H1 (cell line): Measurements from ENCODE around the gene UPF1. TPM values are rescaled to one million over a fixed set of nuclear protein-coding genes. Genes with fewer than 3 reads are reported as not detected.

Experiments
- ASH2L ChIP-seq: fragments of 200-600, 300-600 bp; sonication (generic); IDR thresholded peaks from one replicate; pipeline ENCODE4 v1.7.1; 2017; ENCODE audit warnings: low read length
- BRCA1 ChIP-seq: IDR thresholded peaks from 2 replicates; pipeline ENCODE4 v1.6.1; 2012; ENCODE audit warnings: low read depth, low read length, improper control_type of control experiment
- CHD1 ChIP-seq: IDR thresholded peaks from 2 replicates; pipeline ENCODE4 v1.6.1; 2012; ENCODE audit warnings: low read depth, low read length, improper control_type of control experiment
- GABPA ChIP-seq: IDR thresholded peaks from 2 replicates; pipeline ENCODE4 v1.6.1; 2011; ENCODE audit warnings: mild to moderate bottlenecking, low read length, moderate library complexity, borderline replicate concordance; ENCODE audit not compliant: insufficient read depth
- PHF8 ChIP-seq: fragments of 200-600 bp; sonication (generic); conservative IDR thresholded peaks from 2 replicates; pipeline ENCODE4 v1.7.1; 2012; ENCODE audit warnings: low read depth, mild to moderate bottlenecking, inconsistent platforms, low read length, moderate library complexity
- POLR2AphosphoS5 ChIP-seq: IDR thresholded peaks from 2 replicates; pipeline ENCODE4 v1.6.1; 2011; ENCODE audit warnings: low read depth, low read length
- RNF2 ChIP-seq: fragments of 200-900, 300-1000 bp; sonication (generic); IDR thresholded peaks from 2 replicates; pipeline ENCODE4 v1.7.1; 2016; ENCODE audit warnings: borderline replicate concordance, low read depth, mild to moderate bottlenecking, antibody characterized with exemption, low read length; ENCODE audit not compliant: poor library complexity, severe bottlenecking; ENCODE audit errors: missing control alignments
- SUZ12 ChIP-seq: fragments of 200-600 bp; sonication (generic); IDR thresholded peaks from 2 replicates; pipeline ENCODE4 v1.6.1; 2012; ENCODE audit warnings: mild to moderate bottlenecking, inconsistent platforms, low read length, moderate library complexity, mixed read lengths
- TAF1 ChIP-seq: IDR thresholded peaks from 2 replicates; pipeline ENCODE4 v1.6.1; 2011; ENCODE audit warnings: mild to moderate bottlenecking, low read depth, low read length
- TAF7 ChIP-seq: optimal IDR thresholded peaks from 2 replicates; pipeline ENCODE3; 2011; ENCODE audit warnings: low read depth, mild to moderate bottlenecking, inconsistent platforms, low read length, moderate library complexity, borderline replicate concordance
- TBP ChIP-seq: IDR thresholded peaks from 2 replicates; pipeline ENCODE4 v1.6.1; 2011; ENCODE audit warnings: low read depth, low read length, improper control_type of control experiment
- polyA plus RNA-seq, 7 experiments: library from polyadenylated mRNA; depleted of rRNA in 3 of 7; stranded (reverse) in 5 of 7; unstranded in 2 of 7; fragments of >200 nt in 5 of 7; fragments of 200-250 nt in 2 of 7; gene quantifications; 1 replicate in 5 of 7; 2 replicates in 1 of 7; 4 replicates in 1 of 7; pipeline versions ENCODE4 v1.2.1 to v1.2.3, GENCODE V29; 2011 to 2013; ENCODE audit warnings: missing spikeins in 2 of 7, mixed read lengths in 2 of 7
- total RNA-seq: library from RNA; stranded (reverse); fragmentation: NEBNext Ultra II Directional; extraction: Animal tissue kit (Norgen Biotek cat#: 25700); gene quantifications from 2 replicates; pipeline ENCODE4 v1.2.1, GENCODE V29; 2021
- TF ChIP-seq, protein P1 (sequence below): fragments of 300-600 bp; sonication (generic); IDR thresholded peaks from 2 replicates; pipeline ENCODE4 v1.7.1; 2012; ENCODE audit warnings: low read length, moderate library complexity, mild to moderate bottlenecking, inconsistent platforms; ENCODE audit not compliant: insufficient replicate concordance

Gene UPF1
- total and polyA plus RNA-seq, 2 of the 8 experiments (the other 6 are each of a cell fraction or from before 2014, with no cell fraction given): 46.4 to 62.0 TPM

GRCh38 chr19:18881491-18881890 lies 49.7 kb downstream of the UPF1 start (continued):
- TF ChIP-seq, protein P1, sequence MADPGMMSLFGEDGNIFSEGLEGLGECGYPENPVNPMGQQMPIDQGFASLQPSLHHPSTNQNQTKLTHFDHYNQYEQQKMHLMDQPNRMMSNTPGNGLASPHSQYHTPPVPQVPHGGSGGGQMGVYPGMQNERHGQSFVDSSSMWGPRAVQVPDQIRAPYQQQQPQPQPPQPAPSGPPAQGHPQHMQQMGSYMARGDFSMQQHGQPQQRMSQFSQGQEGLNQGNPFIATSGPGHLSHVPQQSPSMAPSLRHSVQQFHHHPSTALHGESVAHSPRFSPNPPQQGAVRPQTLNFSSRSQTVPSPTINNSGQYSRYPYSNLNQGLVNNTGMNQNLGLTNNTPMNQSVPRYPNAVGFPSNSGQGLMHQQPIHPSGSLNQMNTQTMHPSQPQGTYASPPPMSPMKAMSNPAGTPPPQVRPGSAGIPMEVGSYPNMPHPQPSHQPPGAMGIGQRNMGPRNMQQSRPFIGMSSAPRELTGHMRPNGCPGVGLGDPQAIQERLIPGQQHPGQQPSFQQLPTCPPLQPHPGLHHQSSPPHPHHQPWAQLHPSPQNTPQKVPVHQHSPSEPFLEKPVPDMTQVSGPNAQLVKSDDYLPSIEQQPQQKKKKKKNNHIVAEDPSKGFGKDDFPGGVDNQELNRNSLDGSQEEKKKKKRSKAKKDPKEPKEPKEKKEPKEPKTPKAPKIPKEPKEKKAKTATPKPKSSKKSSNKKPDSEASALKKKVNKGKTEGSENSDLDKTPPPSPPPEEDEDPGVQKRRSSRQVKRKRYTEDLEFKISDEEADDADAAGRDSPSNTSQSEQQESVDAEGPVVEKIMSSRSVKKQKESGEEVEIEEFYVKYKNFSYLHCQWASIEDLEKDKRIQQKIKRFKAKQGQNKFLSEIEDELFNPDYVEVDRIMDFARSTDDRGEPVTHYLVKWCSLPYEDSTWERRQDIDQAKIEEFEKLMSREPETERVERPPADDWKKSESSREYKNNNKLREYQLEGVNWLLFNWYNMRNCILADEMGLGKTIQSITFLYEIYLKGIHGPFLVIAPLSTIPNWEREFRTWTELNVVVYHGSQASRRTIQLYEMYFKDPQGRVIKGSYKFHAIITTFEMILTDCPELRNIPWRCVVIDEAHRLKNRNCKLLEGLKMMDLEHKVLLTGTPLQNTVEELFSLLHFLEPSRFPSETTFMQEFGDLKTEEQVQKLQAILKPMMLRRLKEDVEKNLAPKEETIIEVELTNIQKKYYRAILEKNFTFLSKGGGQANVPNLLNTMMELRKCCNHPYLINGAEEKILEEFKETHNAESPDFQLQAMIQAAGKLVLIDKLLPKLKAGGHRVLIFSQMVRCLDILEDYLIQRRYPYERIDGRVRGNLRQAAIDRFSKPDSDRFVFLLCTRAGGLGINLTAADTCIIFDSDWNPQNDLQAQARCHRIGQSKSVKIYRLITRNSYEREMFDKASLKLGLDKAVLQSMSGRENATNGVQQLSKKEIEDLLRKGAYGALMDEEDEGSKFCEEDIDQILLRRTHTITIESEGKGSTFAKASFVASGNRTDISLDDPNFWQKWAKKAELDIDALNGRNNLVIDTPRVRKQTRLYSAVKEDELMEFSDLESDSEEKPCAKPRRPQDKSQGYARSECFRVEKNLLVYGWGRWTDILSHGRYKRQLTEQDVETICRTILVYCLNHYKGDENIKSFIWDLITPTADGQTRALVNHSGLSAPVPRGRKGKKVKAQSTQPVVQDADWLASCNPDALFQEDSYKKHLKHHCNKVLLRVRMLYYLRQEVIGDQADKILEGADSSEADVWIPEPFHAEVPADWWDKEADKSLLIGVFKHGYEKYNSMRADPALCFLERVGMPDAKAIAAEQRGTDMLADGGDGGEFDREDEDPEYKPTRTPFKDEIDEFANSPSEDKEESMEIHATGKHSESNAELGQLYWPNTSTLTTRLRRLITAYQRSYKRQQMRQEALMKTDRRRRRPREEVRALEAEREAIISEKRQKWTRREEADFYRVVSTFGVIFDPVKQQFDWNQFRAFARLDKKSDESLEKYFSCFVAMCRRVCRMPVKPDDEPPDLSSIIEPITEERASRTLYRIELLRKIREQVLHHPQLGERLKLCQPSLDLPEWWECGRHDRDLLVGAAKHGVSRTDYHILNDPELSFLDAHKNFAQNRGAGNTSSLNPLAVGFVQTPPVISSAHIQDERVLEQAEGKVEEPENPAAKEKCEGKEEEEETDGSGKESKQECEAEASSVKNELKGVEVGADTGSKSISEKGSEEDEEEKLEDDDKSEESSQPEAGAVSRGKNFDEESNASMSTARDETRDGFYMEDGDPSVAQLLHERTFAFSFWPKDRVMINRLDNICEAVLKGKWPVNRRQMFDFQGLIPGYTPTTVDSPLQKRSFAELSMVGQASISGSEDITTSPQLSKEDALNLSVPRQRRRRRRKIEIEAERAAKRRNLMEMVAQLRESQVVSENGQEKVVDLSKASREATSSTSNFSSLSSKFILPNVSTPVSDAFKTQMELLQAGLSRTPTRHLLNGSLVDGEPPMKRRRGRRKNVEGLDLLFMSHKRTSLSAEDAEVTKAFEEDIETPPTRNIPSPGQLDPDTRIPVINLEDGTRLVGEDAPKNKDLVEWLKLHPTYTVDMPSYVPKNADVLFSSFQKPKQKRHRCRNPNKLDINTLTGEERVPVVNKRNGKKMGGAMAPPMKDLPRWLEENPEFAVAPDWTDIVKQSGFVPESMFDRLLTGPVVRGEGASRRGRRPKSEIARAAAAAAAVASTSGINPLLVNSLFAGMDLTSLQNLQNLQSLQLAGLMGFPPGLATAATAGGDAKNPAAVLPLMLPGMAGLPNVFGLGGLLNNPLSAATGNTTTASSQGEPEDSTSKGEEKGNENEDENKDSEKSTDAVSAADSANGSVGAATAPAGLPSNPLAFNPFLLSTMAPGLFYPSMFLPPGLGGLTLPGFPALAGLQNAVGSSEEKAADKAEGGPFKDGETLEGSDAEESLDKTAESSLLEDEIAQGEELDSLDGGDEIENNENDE: no peak
- TF ChIP-seq TAF1: no peak
- no peak for TF ChIP-seq BRCA1
- no peak for TF ChIP-seq TBP
- TF ChIP-seq ASH2L: no peak
- no peak for TF ChIP-seq SUZ12
- no peak for TF ChIP-seq RNF2
- TF ChIP-seq CHD1: no peak
- TF ChIP-seq GABPA: no peak
- TF ChIP-seq TAF7: no peak
- no peak for TF ChIP-seq PHF8
- TF ChIP-seq POLR2AphosphoS5: no peak
